ENCODE data around the gene MTARC2. TPM values are rescaled to one million over a fixed set of nuclear protein-coding genes. Genes with fewer than 3 reads are reported as not detected.

Gene MTARC2
- total and polyA plus RNA-seq, 2 of the 13 experiments (the other 11 are each of a cell fraction or from before 2014, with no cell fraction given), result 8.5 to 10.1 TPM

- TF ChIP-seq, protein P1, sequence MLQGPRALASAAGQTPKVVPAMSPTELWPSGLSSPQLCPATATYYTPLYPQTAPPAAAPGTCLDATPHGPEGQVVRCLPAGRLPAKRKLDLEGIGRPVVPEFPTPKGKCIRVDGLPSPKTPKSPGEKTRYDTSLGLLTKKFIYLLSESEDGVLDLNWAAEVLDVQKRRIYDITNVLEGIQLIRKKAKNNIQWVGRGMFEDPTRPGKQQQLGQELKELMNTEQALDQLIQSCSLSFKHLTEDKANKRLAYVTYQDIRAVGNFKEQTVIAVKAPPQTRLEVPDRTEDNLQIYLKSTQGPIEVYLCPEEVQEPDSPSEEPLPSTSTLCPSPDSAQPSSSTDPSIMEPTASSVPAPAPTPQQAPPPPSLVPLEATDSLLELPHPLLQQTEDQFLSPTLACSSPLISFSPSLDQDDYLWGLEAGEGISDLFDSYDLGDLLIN (CRISPR knock-in tag; IDR thresholded peaks at IDR 0.05; ENCODE audit: borderline replicate concordance), result no peak; the same call in 1 of the 2 replicates
- TF ChIP-seq MTF1 (CRISPR knock-in tag; IDR thresholded peaks at IDR 0.05), result no peak
- no peak for TF ChIP-seq HOXA7 (CRISPR knock-in tag; IDR thresholded peaks at IDR 0.05)
- TF ChIP-seq BORCS8-MEF2B (CRISPR knock-in tag; IDR thresholded peaks at IDR 0.05), result 0 out of 2 replicates have a peak, but pooled peaks have one; percentile 9
- no peak for TF ChIP-seq ZNF496 (CRISPR knock-in tag; IDR thresholded peaks at IDR 0.05; ENCODE audit: insufficient replicate concordance)
- TF ChIP-seq, protein P2, sequence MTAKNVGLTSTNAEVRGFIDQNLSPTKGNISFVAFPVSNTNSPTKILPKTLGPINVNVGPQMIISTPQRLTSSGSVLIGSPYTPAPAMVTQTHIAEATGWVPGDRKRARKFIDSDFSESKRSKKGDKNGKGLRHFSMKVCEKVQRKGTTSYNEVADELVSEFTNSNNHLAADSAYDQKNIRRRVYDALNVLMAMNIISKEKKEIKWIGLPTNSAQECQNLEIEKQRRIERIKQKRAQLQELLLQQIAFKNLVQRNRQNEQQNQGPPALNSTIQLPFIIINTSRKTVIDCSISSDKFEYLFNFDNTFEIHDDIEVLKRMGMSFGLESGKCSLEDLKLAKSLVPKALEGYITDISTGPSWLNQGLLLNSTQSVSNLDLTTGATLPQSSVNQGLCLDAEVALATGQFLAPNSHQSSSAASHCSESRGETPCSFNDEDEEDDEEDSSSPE (CRISPR knock-in tag; IDR thresholded peaks at IDR 0.05), result peak; percentile 19; the same call in 1 of the 2 replicates
- TF ChIP-seq FOXJ3 (CRISPR knock-in tag; IDR thresholded peaks at IDR 0.05; ENCODE audit: borderline replicate concordance), result no peak
- no peak for TF ChIP-seq ZNF230 (CRISPR knock-in tag; IDR thresholded peaks at IDR 0.05)
- TF ChIP-seq ZNF543 (CRISPR knock-in tag; IDR thresholded peaks at IDR 0.05), result 0 out of 2 replicates have a peak, but pooled peaks have one; percentile 63
- no peak for TF ChIP-seq TRAFD1 (CRISPR knock-in tag; IDR thresholded peaks at IDR 0.05; ENCODE audit: borderline replicate concordance)
- TF ChIP-seq ZNF616 (CRISPR knock-in tag; IDR thresholded peaks at IDR 0.05; ENCODE audit: low read depth), result 0 out of 2 replicates have a peak, but pooled peaks have one; percentile 45
- peak; percentile 77; the same call in 1 of the 2 replicates for TF ChIP-seq ZNF607 (CRISPR knock-in tag; IDR thresholded peaks at IDR 0.05; ENCODE audit: borderline replicate concordance)
- TF ChIP-seq, protein P3, sequence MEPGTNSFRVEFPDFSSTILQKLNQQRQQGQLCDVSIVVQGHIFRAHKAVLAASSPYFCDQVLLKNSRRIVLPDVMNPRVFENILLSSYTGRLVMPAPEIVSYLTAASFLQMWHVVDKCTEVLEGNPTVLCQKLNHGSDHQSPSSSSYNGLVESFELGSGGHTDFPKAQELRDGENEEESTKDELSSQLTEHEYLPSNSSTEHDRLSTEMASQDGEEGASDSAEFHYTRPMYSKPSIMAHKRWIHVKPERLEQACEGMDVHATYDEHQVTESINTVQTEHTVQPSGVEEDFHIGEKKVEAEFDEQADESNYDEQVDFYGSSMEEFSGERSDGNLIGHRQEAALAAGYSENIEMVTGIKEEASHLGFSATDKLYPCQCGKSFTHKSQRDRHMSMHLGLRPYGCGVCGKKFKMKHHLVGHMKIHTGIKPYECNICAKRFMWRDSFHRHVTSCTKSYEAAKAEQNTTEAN (CRISPR knock-in tag; conservative IDR thresholded peaks at IDR 0.05), result no peak
- TF ChIP-seq PHF21A (CRISPR knock-in tag; IDR thresholded peaks at IDR 0.05), result peak; percentile 72
- TF ChIP-seq PHF20 (CRISPR knock-in tag; IDR thresholded peaks at IDR 0.05), result peak; percentile 44
- peak; percentile 24; the same call in 1 of the 2 replicates for TF ChIP-seq FOXA3 (CRISPR knock-in tag; IDR thresholded peaks at IDR 0.05)
- peak; percentile 77 for TF ChIP-seq POLR2G (IDR thresholded peaks at IDR 0.05; ENCODE audit: low read depth, low read length)
- no peak for TF ChIP-seq HDAC6 (IDR thresholded peaks at IDR 0.05; ENCODE audit: low read depth, low read length)
- peak; percentile 58; the same call in 1 of the 2 replicates for TF ChIP-seq ZSCAN9 (CRISPR knock-in tag; IDR thresholded peaks at IDR 0.05; ENCODE audit: borderline replicate concordance)
- peak; percentile 25; the same call in 1 of the 2 replicates for TF ChIP-seq CHD2 (IDR thresholded peaks at IDR 0.05; ENCODE audit: low read depth, low read length)
- TF ChIP-seq ZNF557 (CRISPR knock-in tag; IDR thresholded peaks at IDR 0.05), result no peak
- TF ChIP-seq, protein P4, sequence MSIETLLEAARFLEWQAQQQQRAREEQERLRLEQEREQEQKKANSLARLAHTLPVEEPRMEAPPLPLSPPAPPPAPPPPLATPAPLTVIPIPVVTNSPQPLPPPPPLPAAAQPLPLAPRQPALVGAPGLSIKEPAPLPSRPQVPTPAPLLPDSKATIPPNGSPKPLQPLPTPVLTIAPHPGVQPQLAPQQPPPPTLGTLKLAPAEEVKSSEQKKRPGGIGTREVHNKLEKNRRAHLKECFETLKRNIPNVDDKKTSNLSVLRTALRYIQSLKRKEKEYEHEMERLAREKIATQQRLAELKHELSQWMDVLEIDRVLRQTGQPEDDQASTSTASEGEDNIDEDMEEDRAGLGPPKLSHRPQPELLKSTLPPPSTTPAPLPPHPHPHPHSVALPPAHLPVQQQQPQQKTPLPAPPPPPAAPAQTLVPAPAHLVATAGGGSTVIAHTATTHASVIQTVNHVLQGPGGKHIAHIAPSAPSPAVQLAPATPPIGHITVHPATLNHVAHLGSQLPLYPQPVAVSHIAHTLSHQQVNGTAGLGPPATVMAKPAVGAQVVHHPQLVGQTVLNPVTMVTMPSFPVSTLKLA (IDR thresholded peaks at IDR 0.05), result no peak
- peak; percentile 37; the same call in 1 of the 2 replicates for TF ChIP-seq ZNF101 (CRISPR knock-in tag; IDR thresholded peaks at IDR 0.05; ENCODE audit: borderline replicate concordance, low read depth)
Observed at GRCh38 chr1:220786337-220787068, 38.4 kb downstream of the MTARC2 start, which contains the start of gene MTARC1 (continued).

Measured in HepG2 (cell line).